Keratinocyte (primary cell): ENCODE data around the gene NOX3. TPM values are rescaled to one million over a fixed set of nuclear protein-coding genes. Genes with fewer than 3 reads are reported as not detected.

ENCODE experiments used
- DNase-seq: peaks from one replicate; pipeline ENCODE4 v3.0.0-alpha.2; 2011; ENCODE audit warnings: low read depth, missing footprints, low spot score
- FAIRE-seq: peaks from 2 replicates; lab custom pipeline; 2011; peaks lifted over from hg19 to GRCh38; lab: Jason Lieb, UNC
- H2AFZ ChIP-seq: 2 replicates; pipeline ENCODE4 v1.6.0; 2012; ENCODE audit warnings: low read length, control low read depth, inconsistent platforms; ENCODE audit not compliant: control insufficient read depth
- H3K27ac ChIP-seq: 2 replicates; pipeline ENCODE4 v1.5.1; 2011; ENCODE audit warnings: low read length; ENCODE audit not compliant: control insufficient read depth, insufficient read depth
- H3K27me3 ChIP-seq: 3 replicates; pipeline ENCODE4 v1.6.0; 2011; ENCODE audit warnings: low read length; ENCODE audit not compliant: control insufficient read depth, insufficient read depth; ENCODE audit errors: extremely low read depth
- H3K36me3 ChIP-seq, 2 experiments: 2 replicates in 1 of 2; 3 replicates in 1 of 2; pipeline ENCODE4 v1.5.1; 2011; ENCODE audit warnings: low read length in 2 of 2, mild to moderate bottlenecking in 1 of 2; ENCODE audit not compliant: control insufficient read depth in 2 of 2, insufficient read depth in 2 of 2; ENCODE audit errors: extremely low read depth in 1 of 2
- H3K4me1 ChIP-seq: 3 replicates; pipeline ENCODE4 v1.5.1; 2011; ENCODE audit warnings: low read length; ENCODE audit not compliant: control insufficient read depth, insufficient read depth; ENCODE audit errors: extremely low read depth
- H3K4me2 ChIP-seq: 3 replicates; pipeline ENCODE4 v1.6.0; 2011; ENCODE audit warnings: low read depth, low read length; ENCODE audit not compliant: control insufficient read depth, insufficient read depth; ENCODE audit errors: extremely low read depth
- H3K4me3 ChIP-seq, 3 experiments: fragments of 200-600 bp in 1 of 3; sonication (generic) in 1 of 3; 2 replicates in 2 of 3; 3 replicates in 1 of 3; pipeline ENCODE4 v1.5.1; 2011 to 2016; ENCODE audit warnings: low read length in 3 of 3, mild to moderate bottlenecking in 3 of 3, control low read depth in 2 of 3, inconsistent platforms in 1 of 3, low read depth in 1 of 3, mixed read lengths in 1 of 3, mixed run types in 1 of 3, moderate library complexity in 1 of 3; ENCODE audit not compliant: control insufficient read depth in 2 of 3, insufficient read depth in 2 of 3; ENCODE audit errors: extremely low read depth in 1 of 3
- H3K79me2 ChIP-seq: 2 replicates; pipeline ENCODE4 v1.6.0; 2012; ENCODE audit warnings: low read length; ENCODE audit not compliant: control insufficient read depth, insufficient read depth
- H3K9ac ChIP-seq: 3 replicates; pipeline ENCODE4 v1.6.0; 2011; ENCODE audit warnings: low read length; ENCODE audit not compliant: control insufficient read depth, insufficient read depth; ENCODE audit errors: extremely low read depth
- H3K9me1 ChIP-seq: 3 replicates; pipeline ENCODE4 v1.6.0; 2011; ENCODE audit warnings: low read length; ENCODE audit not compliant: control insufficient read depth, insufficient read depth; ENCODE audit errors: extremely low read depth
- H3K9me3 ChIP-seq: 2 replicates; pipeline ENCODE4 v1.5.1; 2012; ENCODE audit warnings: low read depth, low read length; ENCODE audit not compliant: control insufficient read depth
- H4K20me1 ChIP-seq: 3 replicates; pipeline ENCODE4 v1.6.0; 2011; ENCODE audit warnings: low read length; ENCODE audit not compliant: control insufficient read depth, insufficient read depth; ENCODE audit errors: extremely low read depth
- EZH2 ChIP-seq: IDR thresholded peaks from one replicate; pipeline ENCODE4 v1.6.1; 2012; ENCODE audit warnings: inconsistent platforms, mild to moderate bottlenecking, low read length, moderate library complexity
- dilution Hi-C: fragments of 300-500 bp; cut with MboI; formaldehyde crosslinking; loops from one replicate; pipeline ENCODE4 v1.7.0; 2020; ENCODE audit warnings: low sequenced_read_pairs; ENCODE audit not compliant: extremely low pct_ligation_motif_present
- polyA plus RNA-seq, 5 experiments: library from polyadenylated mRNA; depleted of rRNA in 3 of 5; stranded (reverse) in 3 of 5; stranded (forward) in 1 of 5; unstranded in 1 of 5; fragments of >200 nt; gene quantifications; 1 replicate in 1 of 5; 2 replicates in 3 of 5; 3 replicates in 1 of 5; pipeline versions ENCODE4 v1.2.1 to v1.2.3, GENCODE V29; 2011 to 2012; ENCODE audit warnings: missing spikeins in 2 of 5, low read depth in 1 of 5, low replicate concordance in 1 of 5
- TF ChIP-seq, protein P1 (sequence below), 3 experiments: IDR thresholded peaks in 1 of 3; conservative IDR thresholded peaks in 1 of 3; optimal IDR thresholded peaks in 1 of 3; 2 replicates in 2 of 3; 3 replicates in 1 of 3; pipeline versions ENCODE3 to v1.5.1; 2011; ENCODE audit warnings: low read length in 3 of 3, mild to moderate bottlenecking in 3 of 3, moderate library complexity in 2 of 3, control low read depth in 1 of 3, inconsistent platforms in 1 of 3; ENCODE audit not compliant: insufficient read depth in 2 of 3; ENCODE audit errors: extremely low read depth in 1 of 3

Gene NOX3
- polyA plus RNA-seq, 1 donor (not counting 4 experiments of a cell fraction or from before 2014, with no cell fraction given) = not detected

DNA sequence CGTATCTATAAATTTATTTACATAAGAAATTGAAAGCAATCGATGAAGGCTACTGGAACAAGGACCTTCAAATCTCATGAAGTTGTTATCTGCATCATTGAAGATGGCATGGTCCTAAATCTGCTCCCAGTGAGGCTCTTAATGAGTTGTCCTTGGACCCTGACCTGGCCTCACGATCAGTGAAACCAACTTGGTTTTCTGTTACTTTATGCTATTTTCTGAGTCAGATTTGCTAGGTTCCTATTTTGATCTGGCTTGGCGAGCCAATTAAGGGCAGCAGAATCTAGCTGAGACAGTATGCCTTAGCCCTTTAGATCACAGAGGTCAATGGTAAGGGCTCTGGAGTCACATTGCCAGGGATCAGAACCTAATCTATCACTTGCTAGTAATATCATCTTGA lies 30.1 kb upstream of the NOX3 start:
- TF ChIP-seq, protein P1, sequence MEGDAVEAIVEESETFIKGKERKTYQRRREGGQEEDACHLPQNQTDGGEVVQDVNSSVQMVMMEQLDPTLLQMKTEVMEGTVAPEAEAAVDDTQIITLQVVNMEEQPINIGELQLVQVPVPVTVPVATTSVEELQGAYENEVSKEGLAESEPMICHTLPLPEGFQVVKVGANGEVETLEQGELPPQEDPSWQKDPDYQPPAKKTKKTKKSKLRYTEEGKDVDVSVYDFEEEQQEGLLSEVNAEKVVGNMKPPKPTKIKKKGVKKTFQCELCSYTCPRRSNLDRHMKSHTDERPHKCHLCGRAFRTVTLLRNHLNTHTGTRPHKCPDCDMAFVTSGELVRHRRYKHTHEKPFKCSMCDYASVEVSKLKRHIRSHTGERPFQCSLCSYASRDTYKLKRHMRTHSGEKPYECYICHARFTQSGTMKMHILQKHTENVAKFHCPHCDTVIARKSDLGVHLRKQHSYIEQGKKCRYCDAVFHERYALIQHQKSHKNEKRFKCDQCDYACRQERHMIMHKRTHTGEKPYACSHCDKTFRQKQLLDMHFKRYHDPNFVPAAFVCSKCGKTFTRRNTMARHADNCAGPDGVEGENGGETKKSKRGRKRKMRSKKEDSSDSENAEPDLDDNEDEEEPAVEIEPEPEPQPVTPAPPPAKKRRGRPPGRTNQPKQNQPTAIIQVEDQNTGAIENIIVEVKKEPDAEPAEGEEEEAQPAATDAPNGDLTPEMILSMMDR (optimal IDR thresholded peaks at IDR 0.05 in 1 of 3, IDR thresholded peaks at IDR 0.05 in 1 of 3, conservative IDR thresholded peaks at IDR 0.05 in 1 of 3; ENCODE audit: extremely low read depth in 1 of 3, insufficient read depth in 2 of 3, low read length in 3 of 3) = no peak
- TF ChIP-seq EZH2 = no peak
- no peaks in the 10 kb centered on the region for H3K27me3 ChIP-seq
- FAIRE-seq = peak; percentile 67
- no peak overlapping the region for H3K4me3 ChIP-seq
- H3K9ac ChIP-seq = no peak overlapping the region
- no peaks in the 10 kb centered on the region for H4K20me1 ChIP-seq
- H3K36me3 ChIP-seq = no peaks in the 10 kb centered on the region
- no peak overlapping the region for H3K27ac ChIP-seq
- H3K4me2 ChIP-seq = no peak overlapping the region
- H3K9me1 ChIP-seq = no peaks in the 10 kb centered on the region
- no peak for DNase-seq
- dilution Hi-C loops = no loop called here
- no peaks in the 10 kb centered on the region for H3K9me3 ChIP-seq
- H2AFZ ChIP-seq = no peak overlapping the region
- peaks cover 11% of the 10 kb centered on the region for H3K4me1 ChIP-seq
- no peaks in the 10 kb centered on the region for H3K79me2 ChIP-seq

DNA sequence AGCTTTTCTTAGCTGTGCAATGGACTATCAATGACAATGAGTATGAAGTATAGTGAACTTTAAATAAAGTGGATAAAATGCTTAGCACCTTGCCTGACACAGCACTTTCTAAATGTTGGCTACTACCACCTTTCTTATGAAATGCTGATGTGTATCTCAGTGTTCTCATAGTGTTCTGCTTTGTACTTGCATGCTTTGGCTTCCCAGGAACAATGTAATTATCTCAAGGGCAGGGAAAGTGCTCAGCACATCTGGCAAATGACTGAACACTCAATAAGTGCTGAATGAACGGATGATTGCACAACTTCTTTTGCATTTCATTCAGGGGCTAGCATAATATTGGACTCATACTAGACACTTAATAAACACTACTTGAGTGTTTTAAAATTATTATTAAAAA lies 28.2 kb upstream of the NOX3 start:
- FAIRE-seq = peak; percentile 81
- H3K27ac ChIP-seq = no peak overlapping the region

More for the DNA sequence above, 28.2 kb upstream of the NOX3 start:
- Histone ChIP-seq H3K4me2 (peak overlapping the region; percentile 22), H3K27me3 (no peaks in the 10 kb centered on the region), H3K4me1 (peaks cover 11% of the 10 kb centered on the region), H3K79me2 (no peaks in the 10 kb centered on the region), H3K9me3 (no peaks in the 10 kb centered on the region), H2AFZ (no peak overlapping the region), H4K20me1 (no peaks in the 10 kb centered on the region), H3K9me1 (no peaks in the 10 kb centered on the region), H3K9ac (no peak overlapping the region), H3K4me3 (no peak overlapping the region), H3K36me3 (no peaks in the 10 kb centered on the region)
- no peak for DNase-seq
- dilution Hi-C loops = no loop called here
- TF ChIP-seq, protein P1 (optimal IDR thresholded peaks at IDR 0.05 in 1 of 3, IDR thresholded peaks at IDR 0.05 in 1 of 3, conservative IDR thresholded peaks at IDR 0.05 in 1 of 3; ENCODE audit: extremely low read depth in 1 of 3, insufficient read depth in 2 of 3, low read length in 3 of 3) = no peak
- no peak for TF ChIP-seq EZH2
